ENCODE data around the gene GREM2.

Gene GREM2

GRCh38 chr1:240562111-240562590 is 49.8 kb downstream of the GREM2 start:
- no peak overlapping the region for H3K4me3 ChIP-seq (ENCODE audit: low read depth, low read length)

GRCh38 chr1:240559781-240560180 is 52.2 kb downstream of the GREM2 start:
- no peak overlapping the region for H3K4me3 ChIP-seq (ENCODE audit: low read depth, low read length)

GRCh38 chr1:240555524-240555923 is 56.4 kb downstream of the GREM2 start:
- H3K4me3 ChIP-seq (ENCODE audit: low read depth, low read length): no peak overlapping the region

- no peak overlapping the region for H3K4me3 ChIP-seq (ENCODE audit: low read depth, low read length)
Measured at GRCh38 chr1:240553351-240553750, 58.6 kb downstream of the GREM2 start.

GRCh38 chr1:240539769-240540414 is 72.1 kb downstream of the GREM2 start:
- no peak overlapping the region for H3K4me3 ChIP-seq (ENCODE audit: low read depth, low read length)

- H3K4me3 ChIP-seq (ENCODE audit: low read depth, low read length): no peak overlapping the region
Measured at GRCh38 chr1:240538776-240539430, 73.1 kb downstream of the GREM2 start.

- H3K4me3 ChIP-seq (ENCODE audit: low read depth, low read length): no peak overlapping the region
Measured at GRCh38 chr1:240533154-240533780, 78.7 kb downstream of the GREM2 start.

- H3K4me3 ChIP-seq (ENCODE audit: low read depth, low read length): no peak overlapping the region
Measured at GRCh38 chr1:240528591-240528990, 83.4 kb downstream of the GREM2 start.

- no peak overlapping the region for H3K4me3 ChIP-seq (ENCODE audit: low read depth, low read length)
Measured at GRCh38 chr1:240527086-240527485, 84.9 kb downstream of the GREM2 start.

- H3K4me3 ChIP-seq (ENCODE audit: low read depth, low read length): no peak overlapping the region
Measured at GRCh38 chr1:240526312-240526711, 85.6 kb downstream of the GREM2 start.

GRCh38 chr1:240524356-240525069 is 87.4 kb downstream of the GREM2 start:
- no peak overlapping the region for H3K4me3 ChIP-seq (ENCODE audit: low read depth, low read length)

- no peak overlapping the region for H3K4me3 ChIP-seq (ENCODE audit: low read depth, low read length)
Measured at GRCh38 chr1:240522122-240522822, 89.7 kb downstream of the GREM2 start.

- H3K4me3 ChIP-seq (ENCODE audit: low read depth, low read length): no peak overlapping the region
Measured at GRCh38 chr1:240517891-240518290, 94.1 kb downstream of the GREM2 start.

- no peak overlapping the region for H3K4me3 ChIP-seq (ENCODE audit: low read depth, low read length)
Measured at GRCh38 chr1:240516069-240516468, 95.9 kb downstream of the GREM2 start.

GRCh38 chr1:240515505-240515904 is 96.5 kb downstream of the GREM2 start:
- no peak overlapping the region for H3K4me3 ChIP-seq (ENCODE audit: low read depth, low read length)

- H3K4me3 ChIP-seq (ENCODE audit: low read depth, low read length): no peak overlapping the region
Measured at GRCh38 chr1:240511789-240512188, 100.2 kb downstream of the GREM2 start.

- H3K4me3 ChIP-seq (ENCODE audit: low read depth, low read length): no peak overlapping the region
Measured at GRCh38 chr1:240508950-240509349, 103.0 kb downstream of the GREM2 start.

GRCh38 chr1:240508201-240508600 is 103.8 kb downstream of the GREM2 start:
- no peak overlapping the region for H3K4me3 ChIP-seq (ENCODE audit: low read depth, low read length)

GRCh38 chr1:240506176-240506575 is 105.8 kb downstream of the GREM2 start:
- H3K4me3 ChIP-seq (ENCODE audit: low read depth, low read length): no peak overlapping the region

- H3K4me3 ChIP-seq (ENCODE audit: low read depth, low read length): no peak overlapping the region
Measured at GRCh38 chr1:240503558-240503957, 108.4 kb downstream of the GREM2 start.

- H3K4me3 ChIP-seq (ENCODE audit: low read depth, low read length): no peak overlapping the region
Measured at GRCh38 chr1:240503036-240503435, 108.9 kb downstream of the GREM2 start.

All from iPS-11a (cell line).